Subcutaneous abdominal adipose tissue (tissue), 5 donors: ENCODE results near the gene CWH43.

Experiments used
- H3K27ac ChIP-seq: one replicate; pipeline ENCODE4 v1.7.0; 2013; ENCODE audit warnings: low read depth, mild to moderate bottlenecking, inconsistent platforms, low read length, moderate library complexity
- H3K27me3 ChIP-seq, 5 donors: one replicate each; pipeline ENCODE4 v1.7.0; 2013; ENCODE audit warnings: low read length in 5 of 5, inconsistent platforms in 1 of 5; ENCODE audit not compliant: control insufficient read depth in 5 of 5, insufficient read depth in 4 of 5
- H3K36me3 ChIP-seq, 5 donors: one replicate each; pipeline ENCODE4 v1.7.0; 2013; ENCODE audit warnings: low read length in 5 of 5; ENCODE audit not compliant: control insufficient read depth in 5 of 5, insufficient read depth in 5 of 5
- H3K4me1 ChIP-seq, 5 donors: one replicate each; pipeline ENCODE4 v1.7.0; 2013; ENCODE audit warnings: low read length in 5 of 5, mild to moderate bottlenecking in 3 of 5, moderate library complexity in 1 of 5; ENCODE audit not compliant: control insufficient read depth in 5 of 5, insufficient read depth in 5 of 5
- H3K4me3 ChIP-seq, 5 donors: one replicate each; pipeline ENCODE4 v1.7.0; 2013; ENCODE audit warnings: low read length in 5 of 5, low read depth in 1 of 5
- H3K9ac ChIP-seq, 5 donors: one replicate each; pipeline ENCODE4 v1.7.0; 2013; ENCODE audit warnings: low read length in 5 of 5, mild to moderate bottlenecking in 4 of 5, moderate library complexity in 3 of 5
- H3K9me3 ChIP-seq, 5 donors: one replicate each; pipeline ENCODE4 v1.7.0; 2013; ENCODE audit warnings: low read length in 5 of 5; ENCODE audit not compliant: control insufficient read depth in 5 of 5
- donor health status: healthy.
- donor health status: healthy.
- donor health status: healthy.
- donor health status: healthy.
- donor health status: healthy.

CWH43 gene

DNA sequence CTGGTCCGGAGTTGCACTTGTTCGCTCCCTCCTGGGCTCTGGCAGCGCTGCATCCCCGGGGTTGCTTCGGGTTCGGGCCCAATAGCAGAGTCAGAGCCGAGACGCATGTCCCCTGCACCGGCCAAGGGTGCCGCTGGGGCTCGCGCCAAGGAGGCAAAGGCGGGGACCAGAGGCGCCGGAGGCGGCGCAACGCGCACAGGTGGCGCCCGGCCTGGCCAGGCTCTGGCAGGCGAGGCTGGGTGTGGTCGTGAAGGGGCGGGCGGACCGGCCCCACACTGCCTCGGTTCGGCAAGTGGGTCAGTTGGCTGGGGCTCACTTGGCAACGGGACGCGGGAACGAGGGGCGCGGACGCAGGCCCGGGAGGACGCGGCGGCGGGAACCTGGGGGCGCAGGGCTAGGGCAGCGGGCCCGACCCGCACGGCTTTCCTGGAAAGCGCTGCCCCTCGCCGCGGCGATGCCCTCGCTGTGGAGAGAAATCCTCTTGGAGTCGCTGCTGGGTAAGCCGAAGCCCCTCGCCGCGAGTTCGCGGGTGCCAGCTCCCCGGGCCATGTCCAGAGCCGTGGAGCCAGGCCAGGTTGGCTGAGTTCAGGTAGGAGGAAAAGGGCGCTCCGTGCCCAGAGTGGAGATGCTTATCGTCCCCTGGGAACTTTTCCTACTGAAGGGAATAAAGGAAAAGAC, at the start of gene CWH43:
Gene CWH43 (plus strand): TSS at position 300 of the 678 bp plus-strand sequence. CDS start 155 bp downstream, at position 455.
- H3K27me3 ChIP-seq, result peaks cover 16 to 33% (median 25%) of the 10 kb centered on the region in 5 donors
- peaks cover 2 to 9% (median 7%) of the 10 kb centered on the region in 5 donors for H3K4me1 ChIP-seq
- H3K27ac ChIP-seq, result no peak within 1 kb of the TSS
- peak within 1 kb of the TSS in 1 of 5 donors; percentile 10 for H3K4me3 ChIP-seq
- no peaks in the 10 kb centered on the region for H3K36me3 ChIP-seq
- H3K9me3 ChIP-seq, result peaks cover 0 to 13% (median 3%) of the 10 kb centered on the region in 5 donors
- H3K9ac ChIP-seq, result no peak within 1 kb of the TSS

DNA sequence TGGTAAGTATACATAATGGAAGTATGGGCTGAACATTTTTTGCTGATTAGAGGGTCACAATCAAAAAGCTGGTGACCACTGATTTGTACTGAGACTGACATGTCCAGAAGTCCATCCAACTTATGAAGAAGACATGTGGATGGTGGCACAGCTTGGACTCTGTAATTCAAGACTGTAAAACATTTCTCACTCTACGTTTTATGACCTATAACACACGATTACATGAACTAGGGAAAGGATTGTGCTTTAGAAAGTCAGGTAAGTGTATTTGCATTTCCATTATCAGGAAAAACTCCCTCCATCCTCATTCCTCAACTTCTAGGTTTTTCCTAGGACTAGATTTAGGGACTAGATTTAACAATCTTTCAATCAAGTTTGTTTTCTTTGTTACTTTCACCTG, 49.0 kb upstream of the CWH43 start:
- Histone ChIP-seq H3K4me3 (no peak overlapping the region), H3K27me3 (no peaks in the 10 kb centered on the region), H3K9me3 (peaks cover 0 to 10% (median 8%) of the 10 kb centered on the region in 5 donors), H3K27ac (no peak overlapping the region), H3K4me1 (peaks cover 2 to 6% (median 5%) of the 10 kb centered on the region in 5 donors), H3K36me3 (no peaks in the 10 kb centered on the region), H3K9ac (no peak overlapping the region)

DNA sequence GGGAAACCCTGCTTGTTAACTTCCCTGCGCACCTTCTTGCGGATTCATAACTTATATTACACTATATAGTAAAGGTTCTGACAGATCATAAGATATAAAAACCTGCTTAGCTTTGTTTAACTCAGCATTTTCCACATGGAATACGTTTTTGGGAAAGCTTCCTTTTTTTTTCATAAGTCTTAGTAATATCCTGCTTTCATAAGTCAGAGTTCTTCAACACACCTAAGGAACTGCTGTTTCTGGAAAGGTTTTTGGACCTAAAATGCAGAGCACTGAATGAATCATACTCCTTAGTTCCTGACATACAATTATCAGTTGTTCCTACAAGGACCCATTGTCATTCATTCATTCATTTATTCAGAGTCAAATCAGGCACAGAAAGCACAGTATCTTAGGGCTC, 47.2 kb upstream of the CWH43 start:
- Histone ChIP-seq H3K9ac (no peak overlapping the region), H3K4me3 (no peak overlapping the region), H3K4me1 (peaks cover 2 to 6% (median 5%) of the 10 kb centered on the region in 5 donors), H3K9me3 (peaks cover 0 to 10% (median 8%) of the 10 kb centered on the region in 5 donors), H3K27ac (no peak overlapping the region), H3K36me3 (no peaks in the 10 kb centered on the region), H3K27me3 (no peaks in the 10 kb centered on the region)

DNA sequence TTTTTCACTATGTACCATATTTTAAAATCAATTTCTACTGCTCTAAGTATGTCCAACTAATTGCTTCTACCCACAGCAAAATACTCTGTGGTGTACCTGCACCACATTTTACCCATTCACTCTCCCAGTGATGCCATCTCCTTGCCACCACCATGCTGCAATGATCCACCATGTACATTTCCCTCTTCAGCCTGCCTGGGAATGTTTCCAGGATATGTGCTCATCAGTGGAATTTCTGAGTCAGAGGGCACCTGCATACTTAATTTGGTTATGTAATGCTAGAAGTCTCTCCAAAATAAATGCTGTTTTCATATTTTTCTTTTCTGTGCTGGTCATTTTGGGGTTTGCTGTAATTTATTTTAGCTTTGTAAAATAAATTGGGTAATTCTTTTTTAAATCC, 46.3 kb upstream of the CWH43 start:
- Histone ChIP-seq H3K9ac (no peak overlapping the region), H3K36me3 (no peaks in the 10 kb centered on the region), H3K27me3 (no peaks in the 10 kb centered on the region), H3K9me3 (peaks cover 0 to 10% (median 8%) of the 10 kb centered on the region in 5 donors), H3K4me1 (peaks cover 2 to 6% (median 5%) of the 10 kb centered on the region in 5 donors), H3K4me3 (no peak overlapping the region), H3K27ac (peak overlapping the region; percentile 43)

DNA sequence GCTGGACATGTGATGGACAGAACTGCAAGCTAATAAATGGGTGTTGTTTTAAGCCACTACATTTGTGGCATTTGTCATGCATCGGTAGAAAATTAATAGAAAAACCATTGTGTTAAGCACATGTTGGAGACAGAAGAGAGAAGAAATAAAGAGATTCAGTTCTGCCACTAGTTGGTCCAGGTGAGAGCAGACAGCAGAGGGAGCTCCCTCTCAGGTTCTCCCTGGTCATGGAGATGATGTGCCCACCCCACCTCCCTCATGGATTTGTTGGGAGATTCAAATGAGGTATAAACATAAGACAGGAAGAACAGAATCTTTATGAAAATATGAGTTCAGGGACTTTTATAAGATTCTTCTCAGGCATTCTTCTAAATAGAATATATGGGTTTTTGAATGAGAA, 42.7 kb upstream of the CWH43 start:
- no peak overlapping the region for H3K4me3 ChIP-seq
- no peak overlapping the region for H3K27ac ChIP-seq
- H3K4me1 ChIP-seq, result peaks cover 2 to 9% (median 6%) of the 10 kb centered on the region in 5 donors
- no peaks in the 10 kb centered on the region for H3K36me3 ChIP-seq
- peaks cover 0 to 4% (median 3%) of the 10 kb centered on the region in 5 donors for H3K9me3 ChIP-seq
- no peak overlapping the region for H3K9ac ChIP-seq
- H3K27me3 ChIP-seq, result no peaks in the 10 kb centered on the region

DNA sequence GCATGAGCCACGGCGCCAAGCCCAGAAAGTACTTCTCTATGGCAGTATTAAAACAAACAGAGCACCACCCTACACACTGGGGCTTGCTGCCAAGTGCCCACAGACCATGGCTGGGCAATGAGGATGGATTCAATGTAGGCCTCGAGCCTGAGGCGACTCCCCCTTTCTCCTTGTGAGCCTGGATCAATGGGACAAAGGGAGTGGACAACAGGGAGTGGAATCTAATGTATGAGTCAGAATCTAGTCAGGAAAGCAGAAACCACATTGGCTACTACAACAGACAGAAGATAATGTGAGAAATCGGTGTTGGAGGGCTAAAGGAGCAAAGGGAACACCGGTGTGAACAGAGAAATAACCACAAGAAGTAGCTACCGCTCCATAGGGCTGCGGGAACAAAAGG, 41.8 kb upstream of the CWH43 start:
- no peaks in the 10 kb centered on the region for H3K9me3 ChIP-seq
- no peak overlapping the region for H3K9ac ChIP-seq
- H3K36me3 ChIP-seq, result no peaks in the 10 kb centered on the region
- H3K4me3 ChIP-seq, result no peak overlapping the region
- peaks cover 2 to 17% (median 15%) of the 10 kb centered on the region in 5 donors for H3K4me1 ChIP-seq
- no peaks in the 10 kb centered on the region for H3K27me3 ChIP-seq
- H3K27ac ChIP-seq, result no peak overlapping the region

DNA sequence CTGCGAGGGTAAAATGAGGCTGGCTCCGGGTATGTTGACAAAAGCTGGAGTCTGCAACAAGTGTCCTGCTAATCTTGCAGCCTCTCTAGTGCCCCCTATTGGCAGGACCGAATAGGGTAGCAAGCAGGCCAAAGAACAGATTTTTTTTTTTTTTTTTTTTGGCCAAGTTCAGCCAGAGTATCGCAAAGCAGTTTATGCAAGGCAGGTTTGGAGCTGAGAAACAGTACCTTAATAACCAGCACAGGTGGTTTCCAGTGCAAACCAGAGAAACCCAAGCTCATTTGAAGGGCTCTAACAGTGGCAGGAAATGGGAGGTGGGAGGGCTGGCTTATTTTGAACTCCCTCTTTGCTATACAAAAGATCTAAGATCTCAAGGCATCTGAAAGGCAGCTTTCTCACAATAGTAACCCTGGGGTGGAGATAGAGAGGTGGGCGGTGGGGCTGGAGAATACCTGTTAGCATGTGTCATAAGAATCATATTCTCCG, 41.3 kb upstream of the CWH43 start:
- Histone ChIP-seq H3K9ac (no peak overlapping the region), H3K36me3 (no peaks in the 10 kb centered on the region), H3K4me3 (no peak overlapping the region), H3K4me1 (peaks cover under 1 to 22% (median 15%) of the 10 kb centered on the region in 5 donors), H3K27me3 (no peaks in the 10 kb centered on the region), H3K9me3 (no peaks in the 10 kb centered on the region), H3K27ac (no peak overlapping the region)

DNA sequence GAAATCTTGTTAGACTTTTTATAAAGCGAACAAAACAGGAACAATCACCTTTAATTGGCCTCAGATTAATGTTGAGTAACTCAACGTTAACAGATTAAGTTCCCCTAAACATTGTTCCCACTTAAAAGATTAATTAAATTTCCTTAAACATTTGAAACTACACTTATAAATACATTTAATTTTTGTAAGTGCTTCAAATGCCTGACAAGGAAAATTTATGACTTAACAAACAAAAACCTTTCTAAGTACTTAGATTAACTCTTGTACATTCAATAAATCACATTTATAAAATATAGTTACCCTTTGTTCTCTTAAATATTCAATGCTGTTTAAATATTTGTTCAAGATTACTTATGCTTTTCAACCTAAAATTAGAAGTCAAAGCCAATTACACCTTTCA, 40.1 kb upstream of the CWH43 start:
- H3K27ac ChIP-seq, result no peak overlapping the region
- peaks cover 0 to 19% (median 14%) of the 10 kb centered on the region in 5 donors for H3K4me1 ChIP-seq
- H3K9me3 ChIP-seq, result no peaks in the 10 kb centered on the region
- H3K9ac ChIP-seq, result no peak overlapping the region
- no peak overlapping the region for H3K4me3 ChIP-seq
- H3K27me3 ChIP-seq, result no peaks in the 10 kb centered on the region
- H3K36me3 ChIP-seq, result no peaks in the 10 kb centered on the region

DNA sequence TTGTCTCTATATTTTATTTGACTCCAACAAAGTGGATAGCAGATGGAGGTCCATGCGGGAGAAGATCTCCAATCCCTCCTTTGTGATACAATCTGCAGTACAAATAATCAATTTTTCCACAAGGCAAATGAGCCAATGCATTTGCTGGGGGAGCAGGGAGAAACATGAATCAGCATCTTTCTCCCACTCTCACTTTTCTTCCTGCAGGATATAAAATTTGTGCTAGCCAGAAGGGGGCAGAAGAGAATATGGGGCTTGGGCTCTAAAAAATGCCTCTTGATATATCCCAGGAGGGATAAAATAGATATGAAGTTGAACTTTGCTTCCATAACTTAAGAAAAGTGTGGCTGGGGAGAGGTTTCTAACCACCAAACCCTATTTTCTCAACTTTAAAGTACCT, 38.3 kb upstream of the CWH43 start:
- Histone ChIP-seq H3K36me3 (no peaks in the 10 kb centered on the region), H3K4me1 (peaks cover 0 to 19% (median 14%) of the 10 kb centered on the region in 5 donors), H3K27ac (no peak overlapping the region), H3K9me3 (peaks cover 0 to 7% (median 0%) of the 10 kb centered on the region in 5 donors), H3K9ac (no peak overlapping the region), H3K27me3 (no peaks in the 10 kb centered on the region), H3K4me3 (no peak overlapping the region)

DNA sequence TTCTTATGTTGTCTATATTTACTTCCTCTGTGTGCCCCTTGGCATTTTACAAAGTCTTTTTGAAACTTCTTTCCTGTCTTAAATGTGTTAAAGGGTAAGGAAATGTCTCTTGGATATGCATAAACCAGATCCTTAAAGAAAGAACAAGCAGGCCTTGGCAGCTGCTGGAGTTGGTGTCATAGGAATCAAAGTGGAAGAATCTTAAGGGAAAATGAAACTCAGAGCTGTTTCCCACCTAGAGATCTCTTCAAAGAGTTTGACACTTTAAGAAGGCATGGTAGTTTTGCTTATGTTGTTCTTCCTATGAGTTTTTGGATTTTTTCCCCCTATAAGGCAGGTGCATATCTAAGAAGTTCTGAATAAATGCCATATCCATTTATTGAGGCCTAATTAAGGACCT, 37.0 kb upstream of the CWH43 start:
- Histone ChIP-seq H3K9me3 (peaks cover 0 to 7% (median 0%) of the 10 kb centered on the region in 5 donors), H3K4me1 (peaks cover 0 to 19% (median 14%) of the 10 kb centered on the region in 5 donors), H3K27ac (peak overlapping the region; percentile 91), H3K4me3 (no peak overlapping the region), H3K9ac (no peak overlapping the region), H3K27me3 (no peaks in the 10 kb centered on the region), H3K36me3 (no peaks in the 10 kb centered on the region)
